K562 (cell line): ENCODE data around the gene ITPK1.

Source experiments
- GTF2A2 ChIP-seq: IDR thresholded peaks from 2 replicates; pipeline ENCODE4 v1.6.1; 2016; ENCODE audit warnings: mild to moderate bottlenecking, missing genetic modification characterization, missing compliant biosample characterization
- TRIM28 ChIP-seq: fragments of 450-650 bp; IDR thresholded peaks from 2 replicates; pipeline ENCODE4 v1.6.1; 2017
- TF ChIP-seq, protein P1 (sequence below): sonication (generic); formaldehyde crosslinking; IDR thresholded peaks from 2 replicates; pipeline ENCODE4 v1.8.1; 2023; ENCODE audit warnings: mild to moderate bottlenecking, missing genetic modification reagents

DNA sequence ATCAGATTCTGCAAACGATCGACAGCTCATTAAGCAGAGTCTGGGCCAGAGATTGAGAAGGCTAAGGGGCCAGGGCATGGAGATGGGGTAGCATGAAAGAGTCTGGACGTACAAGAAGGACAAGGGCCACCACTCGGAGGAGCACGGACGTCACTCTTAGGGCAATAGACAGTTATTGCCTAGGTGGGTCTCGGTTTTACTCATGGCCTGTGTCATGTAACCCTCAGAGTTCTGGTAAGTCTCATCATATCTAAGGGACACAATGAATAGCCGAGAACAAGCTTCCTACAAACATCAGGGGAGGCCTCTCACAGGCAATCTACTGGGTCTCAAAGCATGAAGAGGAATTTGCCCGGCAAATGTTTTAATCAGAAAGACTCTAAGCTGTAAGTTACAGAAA, 30.4 kb upstream of the ITPK1 start:
- TF ChIP-seq, protein P1, sequence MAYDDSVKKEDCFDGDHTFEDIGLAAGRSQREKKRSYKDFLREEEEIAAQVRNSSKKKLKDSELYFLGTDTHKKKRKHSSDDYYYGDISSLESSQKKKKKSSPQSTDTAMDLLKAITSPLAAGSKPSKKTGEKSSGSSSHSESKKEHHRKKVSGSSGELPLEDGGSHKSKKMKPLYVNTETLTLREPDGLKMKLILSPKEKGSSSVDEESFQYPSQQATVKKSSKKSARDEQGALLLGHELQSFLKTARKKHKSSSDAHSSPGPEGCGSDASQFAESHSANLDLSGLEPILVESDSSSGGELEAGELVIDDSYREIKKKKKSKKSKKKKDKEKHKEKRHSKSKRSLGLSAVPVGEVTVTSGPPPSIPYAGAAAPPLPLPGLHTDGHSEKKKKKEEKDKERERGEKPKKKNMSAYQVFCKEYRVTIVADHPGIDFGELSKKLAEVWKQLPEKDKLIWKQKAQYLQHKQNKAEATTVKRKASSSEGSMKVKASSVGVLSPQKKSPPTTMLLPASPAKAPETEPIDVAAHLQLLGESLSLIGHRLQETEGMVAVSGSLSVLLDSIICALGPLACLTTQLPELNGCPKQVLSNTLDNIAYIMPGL (CRISPR knock-in tag), result no peak
- no peak for TF ChIP-seq GTF2A2 (tag)
- TF ChIP-seq TRIM28, result no peak
